WTC11 (cell line): ENCODE measurements around the gene CNGA3. TPM values are rescaled to one million over a fixed set of nuclear protein-coding genes. Genes with fewer than 3 reads are reported as not detected.

Source experiments
- ATAC-seq: fragments of 200-7000 bp; cut with Tn5 transposase; 2 replicates; pipeline ENCODE4 v1.10.0; 2021; ENCODE audit warnings: mild to moderate bottlenecking, moderate library complexity
- CTCF ChIA-PET: fragments of 300-600 bp; sonication (Branson Sonifier 250); formaldehyde crosslinking; loops from one replicate; lab custom pipeline; 2021; ENCODE audit warnings: antibody characterized with exemption; lab: Charles Lee
- POLR2A ChIA-PET: fragments of 350-600 bp; sonication (Branson Sonifier 250); formaldehyde crosslinking; loops from one replicate; lab custom pipeline; 2021; ENCODE audit warnings: antibody characterized with exemption; lab: Charles Lee
- DNase-seq: peaks from one replicate; pipeline ENCODE4 v3.0.0; 2021; ENCODE audit warnings: low spot score
- H3K27ac Mint-ChIP-seq: 2 replicates; pipeline ENCODE4 v1.8.0; 2021; ENCODE audit warnings: mixed read lengths
- H3K27me3 Mint-ChIP-seq: 2 replicates; pipeline ENCODE4 v1.8.0; 2021; ENCODE audit warnings: low read depth, mild to moderate bottlenecking, moderate library complexity, mixed read lengths
- H3K36me3 Mint-ChIP-seq: 2 replicates; pipeline ENCODE4 v1.8.0; 2021; ENCODE audit warnings: mixed read lengths
- H3K4me1 Mint-ChIP-seq: 2 replicates; pipeline ENCODE4 v1.8.0; 2022; ENCODE audit warnings: mixed read lengths
- H3K4me3 Mint-ChIP-seq: 2 replicates; pipeline ENCODE4 v1.8.0; 2021; ENCODE audit warnings: mild to moderate bottlenecking, moderate library complexity, mixed read lengths
- H3K9me3 Mint-ChIP-seq: 2 replicates; pipeline ENCODE4 v1.8.0; 2021; ENCODE audit warnings: mixed read lengths
- AFF4 ChIP-seq: sonication (generic); formaldehyde crosslinking; IDR thresholded peaks from 2 replicates; pipeline ENCODE4 v1.8.1; 2023; ENCODE audit warnings: mild to moderate bottlenecking, missing genetic modification reagents, borderline replicate concordance
- ATF3 ChIP-seq: sonication (generic); formaldehyde crosslinking; conservative IDR thresholded peaks from 2 replicates; pipeline ENCODE4 v1.8.1; 2022; ENCODE audit warnings: mild to moderate bottlenecking, missing genetic modification reagents
- CDX4 ChIP-seq: fragments of 250-450 bp; sonication (Bioruptor Pico); IDR thresholded peaks from 2 replicates; pipeline ENCODE4 v1.9.0; 2021; ENCODE audit warnings: moderate library complexity, mild to moderate bottlenecking, inconsistent platforms, borderline replicate concordance
- EMX1 ChIP-seq: fragments of 250-450 bp; sonication (Bioruptor Pico); IDR thresholded peaks from 2 replicates; pipeline ENCODE4 v1.8.0; 2021; ENCODE audit warnings: mild to moderate bottlenecking
- FOXJ3 ChIP-seq: sonication (generic); formaldehyde crosslinking; IDR thresholded peaks from 2 replicates; pipeline ENCODE4 v1.9.0; 2021; ENCODE audit warnings: missing genetic modification reagents, mild to moderate bottlenecking, borderline replicate concordance
- IRF2 ChIP-seq: sonication (generic); formaldehyde crosslinking; IDR thresholded peaks from 2 replicates; pipeline ENCODE4 v1.8.0; 2022; ENCODE audit warnings: low read depth, missing genetic modification reagents, borderline replicate concordance
- JAZF1 ChIP-seq: fragments of 250-450 bp; sonication (Bioruptor Pico); IDR thresholded peaks from 2 replicates; pipeline ENCODE4 v1.9.0; 2021; ENCODE audit warnings: moderate library complexity, mild to moderate bottlenecking, inconsistent platforms
- KAT7 ChIP-seq: sonication (generic); formaldehyde crosslinking; IDR thresholded peaks from 2 replicates; pipeline ENCODE4 v1.8.1; 2023; ENCODE audit warnings: missing genetic modification reagents, mild to moderate bottlenecking, borderline replicate concordance
- MAX ChIP-seq: sonication (generic); formaldehyde crosslinking; IDR thresholded peaks from 2 replicates; pipeline ENCODE4 v1.8.0; 2022; ENCODE audit warnings: mild to moderate bottlenecking, missing genetic modification reagents
- MXD4 ChIP-seq: fragments of 250-450 bp; sonication (Bioruptor Pico); IDR thresholded peaks from 2 replicates; pipeline ENCODE4 v1.8.0; 2021; ENCODE audit warnings: mild to moderate bottlenecking, moderate library complexity, borderline replicate concordance
- USF2 ChIP-seq: sonication (generic); formaldehyde crosslinking; IDR thresholded peaks from 2 replicates; pipeline ENCODE4 v1.8.1; 2023; ENCODE audit warnings: mild to moderate bottlenecking, missing genetic modification reagents, moderate library complexity
- ZBTB21 ChIP-seq: sonication (generic); formaldehyde crosslinking; IDR thresholded peaks from 2 replicates; pipeline ENCODE4 v1.8.1; 2023; ENCODE audit warnings: mild to moderate bottlenecking, missing genetic modification reagents, borderline replicate concordance
- ZNF121 ChIP-seq: sonication (generic); formaldehyde crosslinking; IDR thresholded peaks from 2 replicates; pipeline ENCODE4 v1.8.0; 2023; ENCODE audit warnings: missing genetic modification reagents
- ZNF219 ChIP-seq: sonication (generic); formaldehyde crosslinking; IDR thresholded peaks from 2 replicates; pipeline ENCODE4 v1.8.0; 2023; ENCODE audit warnings: missing genetic modification reagents, mild to moderate bottlenecking, borderline replicate concordance
- ZNF281 ChIP-seq: sonication (generic); formaldehyde crosslinking; IDR thresholded peaks from 2 replicates; pipeline ENCODE4 v1.8.0; 2023; ENCODE audit warnings: mild to moderate bottlenecking, missing genetic modification reagents
- total RNA-seq: library from RNA; stranded (reverse); gene quantifications from 3 replicates; pipeline ENCODE4 v1.2.3, GENCODE V29; 2021

Gene CNGA3
- total RNA-seq, 1 experiment from 2014 or later = not detected

GRCh38 chr2:98334439-98335078, 11.7 kb upstream of the CNGA3 start (continued):
- TF ChIP-seq KAT7 (CRISPR knock-in tag) (no peak), CDX4 (CRISPR knock-in tag) (no peak), IRF2 (CRISPR knock-in tag) (no peak), ATF3 (no peak), ZNF219 (no peak), MAX (CRISPR knock-in tag) (no peak), MXD4 (CRISPR knock-in tag) (no peak), FOXJ3 (CRISPR knock-in tag) (no peak), USF2 (CRISPR knock-in tag) (no peak), AFF4 (no peak), ZBTB21 (CRISPR knock-in tag) (no peak), ZNF281 (CRISPR knock-in tag) (no peak), JAZF1 (no peak)

- CTCF ChIA-PET = interaction anchor here (0.6 to 1.7 kb wide), 2 partner anchors 50 to 492 kb away, joined by 3 to 4 read pairs; no protein-coding TSS in a partner anchor
- no peak for ATAC-seq
- H3K27me3 Mint-ChIP-seq = peaks cover 64% of the 10 kb centered on the region
- H3K4me3 Mint-ChIP-seq = no peak overlapping the region
- TF ChIP-seq ZNF121 (CRISPR knock-in tag) (0 out of 2 replicates have a peak, but pooled peaks have one; percentile 40), EMX1 (CRISPR knock-in tag) (no peak)
- DNase-seq = no peak
- H3K4me1 Mint-ChIP-seq = peaks cover 43% of the 10 kb centered on the region
- peaks cover 5% of the 10 kb centered on the region for H3K9me3 Mint-ChIP-seq
- H3K36me3 Mint-ChIP-seq = peaks cover 5% of the 10 kb centered on the region; the same call in 1 of the 2 replicates
- no peak overlapping the region for H3K27ac Mint-ChIP-seq
- POLR2A ChIA-PET = interaction anchor here (0.7 kb wide), 1 partner anchor 12 kb away, joined by 4 read pairs; no protein-coding TSS in a partner anchor
Observed at GRCh38 chr2:98335271-98335670, 11.0 kb upstream of the CNGA3 start.
